ENCODE measurements around the gene C19orf85. TPM values are rescaled to one million over a fixed set of nuclear protein-coding genes. Genes with fewer than 3 reads are reported as not detected.
A peak's percentile ranks its signal among the peaks of the same experiment; 100 is the strongest.
"Not testable (repeated sequence)": the region's sequence is repeated elsewhere in the genome, so short reads cannot be mapped to it uniquely, and the experiment has no call there.

C19orf85 gene
- total and polyA plus RNA-seq, 12 donors: not detected

DNA sequence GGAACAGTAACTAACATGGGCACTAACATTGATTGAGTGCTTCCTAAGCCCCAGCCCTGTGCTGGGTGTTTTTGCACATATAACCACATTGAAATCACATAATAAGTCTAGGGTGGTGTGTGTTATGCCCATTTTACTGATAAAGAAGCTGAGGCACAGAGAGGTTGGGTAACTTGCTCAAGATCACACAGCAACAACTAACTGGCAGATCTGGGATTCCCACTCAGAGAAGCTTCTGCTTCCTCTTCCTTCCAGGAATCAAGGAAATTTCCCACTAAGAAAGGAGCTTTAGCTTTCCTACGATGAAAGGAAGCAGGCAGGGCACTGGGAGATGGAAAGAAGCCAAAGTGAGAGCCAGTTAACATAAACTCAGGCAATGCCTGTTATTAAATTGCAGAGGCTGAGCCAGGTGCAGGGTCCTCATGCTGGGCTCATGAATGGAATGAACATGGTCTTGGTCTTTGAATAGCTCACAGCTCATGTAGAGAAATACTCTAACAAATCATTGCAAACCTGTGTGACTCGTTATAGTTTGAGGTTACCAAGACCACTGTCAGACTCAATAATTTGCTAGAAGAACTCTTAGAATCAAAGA, 33.8 kb upstream of the C19orf85 start:
- DNase-seq (no peak), ATAC-seq (no peak)
- 42 to 54% methylated on average over 2 of the region's 2 CpGs for WGBS, 2 donors
- intact Hi-C loops (cut with DNase I): no loop called here
- H3K4me3 ChIP-seq: no peak overlapping the region
- H3K9me3 ChIP-seq: no peaks in the 10 kb centered on the region
- H3K4me1 ChIP-seq: peaks cover 3 to 24% (median 8%) of the 10 kb centered on the region in 9 donors
- peaks cover 0 to 59% (median 0%) of the 10 kb centered on the region in 9 donors for H3K36me3 ChIP-seq
- peaks cover 0 to 14% (median 0%) of the 10 kb centered on the region in 7 donors for H3K27me3 ChIP-seq
- TF ChIP-seq, protein P1, sequence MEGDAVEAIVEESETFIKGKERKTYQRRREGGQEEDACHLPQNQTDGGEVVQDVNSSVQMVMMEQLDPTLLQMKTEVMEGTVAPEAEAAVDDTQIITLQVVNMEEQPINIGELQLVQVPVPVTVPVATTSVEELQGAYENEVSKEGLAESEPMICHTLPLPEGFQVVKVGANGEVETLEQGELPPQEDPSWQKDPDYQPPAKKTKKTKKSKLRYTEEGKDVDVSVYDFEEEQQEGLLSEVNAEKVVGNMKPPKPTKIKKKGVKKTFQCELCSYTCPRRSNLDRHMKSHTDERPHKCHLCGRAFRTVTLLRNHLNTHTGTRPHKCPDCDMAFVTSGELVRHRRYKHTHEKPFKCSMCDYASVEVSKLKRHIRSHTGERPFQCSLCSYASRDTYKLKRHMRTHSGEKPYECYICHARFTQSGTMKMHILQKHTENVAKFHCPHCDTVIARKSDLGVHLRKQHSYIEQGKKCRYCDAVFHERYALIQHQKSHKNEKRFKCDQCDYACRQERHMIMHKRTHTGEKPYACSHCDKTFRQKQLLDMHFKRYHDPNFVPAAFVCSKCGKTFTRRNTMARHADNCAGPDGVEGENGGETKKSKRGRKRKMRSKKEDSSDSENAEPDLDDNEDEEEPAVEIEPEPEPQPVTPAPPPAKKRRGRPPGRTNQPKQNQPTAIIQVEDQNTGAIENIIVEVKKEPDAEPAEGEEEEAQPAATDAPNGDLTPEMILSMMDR (IDR thresholded peaks at IDR 0.05): no peak
- H3K27ac ChIP-seq: no peak overlapping the region

DNA sequence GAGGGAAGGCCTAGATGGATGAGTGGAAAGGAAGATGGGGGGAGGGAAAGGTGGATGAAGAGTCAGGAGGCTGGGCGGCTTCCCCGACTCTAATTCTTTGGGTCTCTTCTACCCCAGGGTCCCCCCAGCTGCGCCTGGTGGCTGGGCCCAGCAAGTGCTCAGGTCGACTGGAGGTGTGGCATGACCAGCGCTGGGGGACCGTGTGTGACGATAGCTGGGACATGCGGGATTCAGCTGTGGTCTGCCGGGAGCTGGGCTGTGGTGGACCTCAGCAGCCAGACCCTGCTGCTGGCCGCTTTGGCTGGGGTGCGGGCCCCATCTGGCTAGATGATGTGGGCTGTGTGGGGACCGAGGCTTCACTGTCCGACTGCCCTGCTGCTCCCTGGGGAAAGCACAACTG, 33.2 kb upstream of the C19orf85 start:
- intact Hi-C loops (cut with DNase I): no loop called here
- H3K27me3 ChIP-seq: peaks cover 0 to 20% (median 0%) of the 10 kb centered on the region in 7 donors
- H3K4me3 ChIP-seq: no peak overlapping the region
- peaks cover 0 to 59% (median 0%) of the 10 kb centered on the region in 9 donors for H3K36me3 ChIP-seq
- no peaks in the 10 kb centered on the region for H3K9me3 ChIP-seq
- H3K4me1 ChIP-seq: peaks cover 6 to 28% (median 14%) of the 10 kb centered on the region in 9 donors
- no peak overlapping the region for H3K27ac ChIP-seq
- 84 to 90% methylated on average over 13 of the region's 13 CpGs for WGBS, 2 donors
- ATAC-seq (no peak), DNase-seq (no peak)
- TF ChIP-seq, protein P1 (IDR thresholded peaks at IDR 0.05): no peak

DNA sequence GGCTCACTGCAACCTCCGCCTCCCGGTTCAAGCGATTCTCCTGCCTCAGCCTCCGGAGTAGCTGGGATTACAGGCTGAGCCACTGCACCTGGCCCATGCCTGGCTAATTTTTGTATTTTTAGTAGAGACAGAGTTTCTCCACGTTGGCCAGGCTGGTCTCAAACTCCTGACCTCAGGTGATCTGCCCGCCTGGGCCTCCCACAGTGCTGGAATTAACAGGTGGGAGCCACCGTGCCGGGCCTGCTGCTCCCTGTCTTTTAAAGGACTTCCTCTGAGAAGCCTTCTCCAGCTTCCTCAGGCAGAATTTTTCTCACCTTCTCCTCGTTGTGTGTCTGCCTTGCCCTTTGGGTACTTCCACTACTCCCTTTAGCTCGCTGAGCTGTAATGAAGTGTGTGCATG, 32.3 kb upstream of the C19orf85 start:
- DNase-seq; H3K4me3 ChIP-seq; ATAC-seq; H3K9me3 ChIP-seq; intact Hi-C loops (cut with DNase I); H3K27ac ChIP-seq: not testable (repeated sequence)
- 79 to 86% methylated on average over 10 of the region's 10 CpGs for WGBS, 2 donors
- Histone ChIP-seq H3K4me1 (peaks cover 6 to 33% (median 14%) of the 10 kb centered on the region in 9 donors), H3K36me3 (peaks cover 0 to 50% (median 0%) of the 10 kb centered on the region in 9 donors), H3K27me3 (peaks cover 0 to 25% (median 0%) of the 10 kb centered on the region in 7 donors)

DNA sequence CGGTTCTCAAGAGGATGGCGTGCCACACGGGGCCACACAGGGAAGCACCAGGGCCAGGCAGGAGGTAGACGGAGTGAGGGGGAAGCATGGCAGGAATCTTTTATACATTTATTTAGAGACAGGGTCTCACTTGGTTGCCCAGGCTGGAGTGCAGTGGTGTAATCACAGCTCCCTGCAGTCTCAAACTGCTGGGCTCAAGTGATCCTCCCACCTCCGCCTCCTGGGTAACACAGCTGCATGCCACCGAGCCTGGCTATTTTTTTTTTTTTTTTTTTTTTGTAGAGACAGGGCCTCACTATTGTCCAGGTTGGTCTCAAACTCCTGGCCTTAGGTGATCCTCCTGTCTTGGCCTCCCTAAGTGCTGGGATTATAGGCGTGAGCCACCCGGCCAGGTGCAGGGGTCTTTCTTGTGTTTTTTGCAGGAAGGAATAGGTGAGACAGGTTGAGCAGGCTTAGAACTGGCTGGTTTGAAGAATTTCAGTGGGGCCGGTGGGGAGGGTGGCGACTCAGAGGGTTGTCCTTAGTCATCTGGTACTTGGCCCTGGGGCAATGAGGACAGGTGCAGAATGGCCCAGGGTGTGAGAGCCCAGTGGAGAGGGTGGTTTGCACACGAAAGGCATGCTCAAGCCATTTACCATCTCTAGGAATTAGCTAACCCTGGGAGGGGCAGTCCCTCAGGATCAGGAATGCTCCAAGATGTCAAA, 31.2 kb upstream of the C19orf85 start:
- TF ChIP-seq, protein P1 (IDR thresholded peaks at IDR 0.05): no peak
- H3K36me3 ChIP-seq: peaks cover 0 to 40% (median 0%) of the 10 kb centered on the region in 9 donors
- H3K27me3 ChIP-seq: peaks cover 0 to 25% (median 0%) of the 10 kb centered on the region in 7 donors
- ATAC-seq (no peak), DNase-seq (no peak)
- WGBS, 2 donors: 79 to 80% methylated on average over 11 of the region's 11 CpGs
- no peaks in the 10 kb centered on the region for H3K9me3 ChIP-seq
- peak overlapping the region in 4 of 10 donors; percentile 90 to 97 (median 94) for H3K27ac ChIP-seq
- intact Hi-C loops (cut with DNase I): no loop called here
- no peak overlapping the region for H3K4me3 ChIP-seq
- H3K4me1 ChIP-seq: peaks cover 6 to 39% (median 14%) of the 10 kb centered on the region in 9 donors

All from heart right ventricle (tissue), 16 donors.